Osteocyte (in vitro differentiated cells): Measurements from ENCODE around the gene ZGRF1. TPM values are rescaled to one million over a fixed set of nuclear protein-coding genes. Genes with fewer than 3 reads are reported as not detected.

ENCODE experiments used
- DNase-seq: peaks from one replicate; pipeline ENCODE4 v3.0.0; 2021; ENCODE audit warnings: mixed read lengths; ENCODE audit not compliant: unreplicated experiment; ENCODE audit errors: extremely low spot score
- H3K27ac Mint-ChIP-seq: one replicate; pipeline ENCODE4 v1.8.0; 2021; ENCODE audit warnings: mild to moderate bottlenecking, mixed read lengths; ENCODE audit not compliant: unreplicated experiment
- H3K27me3 Mint-ChIP-seq: one replicate; pipeline ENCODE4 v1.8.0; 2021; ENCODE audit warnings: mixed read lengths; ENCODE audit not compliant: unreplicated experiment
- H3K36me3 Mint-ChIP-seq: one replicate; pipeline ENCODE4 v1.8.0; 2021; ENCODE audit warnings: mixed read lengths; ENCODE audit not compliant: unreplicated experiment
- H3K4me1 Mint-ChIP-seq: one replicate; pipeline ENCODE4 v1.8.0; 2021; ENCODE audit warnings: mixed read lengths; ENCODE audit not compliant: unreplicated experiment
- H3K4me3 Mint-ChIP-seq: one replicate; pipeline ENCODE4 v1.8.0; 2021; ENCODE audit warnings: mild to moderate bottlenecking, moderate library complexity, mixed read lengths; ENCODE audit not compliant: unreplicated experiment
- H3K9me3 Mint-ChIP-seq: one replicate; pipeline ENCODE4 v1.8.0; 2021; ENCODE audit warnings: mixed read lengths; ENCODE audit not compliant: unreplicated experiment
- CTCF ChIP-seq: fragments of 200-600 bp; sonication (generic); IDR thresholded peaks from 2 replicates; pipeline ENCODE4 v1.5.0; 2021; ENCODE audit warnings: antibody characterized with exemption, mild to moderate bottlenecking, moderate library complexity
- total RNA-seq: library from RNA; stranded (reverse); gene quantifications from 2 replicates; pipeline ENCODE4 v1.2.1, GENCODE V29; 2021

ZGRF1 gene
- total RNA-seq, 1 donor from 2014 or later: 5.6 TPM

- no peak for TF ChIP-seq CTCF
- H3K27ac Mint-ChIP-seq: no peak overlapping the region
- no peak overlapping the region for H3K4me3 Mint-ChIP-seq
- DNase-seq: no peak
- H3K36me3 Mint-ChIP-seq: no peaks in the 10 kb centered on the region
- H3K9me3 Mint-ChIP-seq: no peaks in the 10 kb centered on the region
- H3K4me1 Mint-ChIP-seq: peaks cover 8% of the 10 kb centered on the region
- no peaks in the 10 kb centered on the region for H3K27me3 Mint-ChIP-seq
Observed at GRCh38 chr4:112552668-112553067, 84.0 kb downstream of the ZGRF1 start.

- Mint-ChIP-seq H3K4me3 (no peak overlapping the region), H3K4me1 (peaks cover 8% of the 10 kb centered on the region), H3K27ac (no peak overlapping the region), H3K27me3 (no peaks in the 10 kb centered on the region), H3K9me3 (no peaks in the 10 kb centered on the region), H3K36me3 (no peaks in the 10 kb centered on the region)
- no peak for TF ChIP-seq CTCF
- DNase-seq: no peak
Observed at GRCh38 chr4:112550728-112551127, 86.0 kb downstream of the ZGRF1 start.

- TF ChIP-seq CTCF: no peak
- Mint-ChIP-seq H3K4me3 (no peak overlapping the region), H3K9me3 (no peaks in the 10 kb centered on the region), H3K27me3 (no peaks in the 10 kb centered on the region), H3K36me3 (no peaks in the 10 kb centered on the region), H3K27ac (no peak overlapping the region), H3K4me1 (no peaks in the 10 kb centered on the region)
- no peak for DNase-seq
Observed at GRCh38 chr4:112546476-112546875, 90.2 kb downstream of the ZGRF1 start.

- Mint-ChIP-seq H3K27ac (no peak overlapping the region), H3K4me1 (no peaks in the 10 kb centered on the region), H3K9me3 (no peaks in the 10 kb centered on the region), H3K4me3 (no peak overlapping the region), H3K27me3 (no peaks in the 10 kb centered on the region), H3K36me3 (no peaks in the 10 kb centered on the region)
- no peak for DNase-seq
- no peak for TF ChIP-seq CTCF
Observed at GRCh38 chr4:112545346-112545745, 91.4 kb downstream of the ZGRF1 start.

GRCh38 chr4:112540695-112541094, 96.0 kb downstream of the ZGRF1 start:
- Mint-ChIP-seq H3K4me1 (peaks cover 2% of the 10 kb centered on the region), H3K27me3 (no peaks in the 10 kb centered on the region), H3K4me3 (no peak overlapping the region), H3K27ac (no peak overlapping the region), H3K36me3 (peaks cover 6% of the 10 kb centered on the region), H3K9me3 (no peaks in the 10 kb centered on the region)
- DNase-seq: no peak
- no peak for TF ChIP-seq CTCF
